ENCODE measurements around the gene DNHD1.

GRCh38 chr11:6531267-6531752, 34.2 kb downstream of the DNHD1 start:
- TF ChIP-seq EZH2phosphoT487 (IDR thresholded peaks at IDR 0.05) (no peak), CTCF (IDR thresholded peaks at IDR 0.05) (peak; percentile 83), EZH2 (IDR thresholded peaks at IDR 0.05) (no peak)

All from neural progenitor cell (in vitro differentiated cells).